K562 (cell line): ENCODE results near the gene POLR2J. TPM values are rescaled to one million over a fixed set of nuclear protein-coding genes. Genes with fewer than 3 reads are reported as not detected.
A peak's percentile ranks its signal among the peaks of the same experiment; 100 is the strongest.

Source experiments
- KHSRP ChIP-seq: fragments of 450-650 bp; IDR thresholded peaks from 2 replicates; pipeline ENCODE4 v1.6.1; 2017
- RBM22 ChIP-seq: fragments of 200-400 bp; formaldehyde crosslinking; IDR thresholded peaks from 2 replicates; pipeline ENCODE4 v1.6.1; 2018; ENCODE audit warnings: low read length, low read depth; ENCODE audit not compliant: poor library complexity, severe bottlenecking
- SRF ChIP-seq, 2 experiments: fragments of 250-450, 450-650 bp in 1 of 2; sonication (Bioruptor Pico) in 1 of 2; sonication (generic) in 1 of 2; formaldehyde crosslinking; IDR thresholded peaks; 2 replicates each; pipeline versions ENCODE4 v1.5.0 to v1.5.1; 2020 to 2022; ENCODE audit warnings: mild to moderate bottlenecking in 1 of 2, missing genetic modification reagents in 1 of 2
- TBL1XR1 ChIP-seq, 2 experiments: IDR thresholded peaks; 2 replicates each; pipeline ENCODE4 v1.6.1; 2012; ENCODE audit warnings: improper control_type of control experiment in 2 of 2, low read length in 2 of 2, mild to moderate bottlenecking in 1 of 2
- ZFX ChIP-seq: sonication (generic); formaldehyde crosslinking; IDR thresholded peaks from 2 replicates; pipeline ENCODE4 v1.8.0; 2022; ENCODE audit warnings: mild to moderate bottlenecking, missing genetic modification reagents, moderate library complexity
- ZNF512 ChIP-seq: IDR thresholded peaks from 2 replicates; pipeline ENCODE4 v1.6.1; 2016; ENCODE audit warnings: missing genetic modification characterization, missing compliant biosample characterization
- polyA plus RNA-seq, 8 experiments: library from polyadenylated mRNA; depleted of rRNA in 4 of 8; stranded (reverse) in 5 of 8; unstranded in 3 of 8; fragments of >200 nt; fragmentation: Nextera tagmentation in 2 of 8; fragmentation: Illumina TruSeq in 1 of 8; extraction: Ambion mirVana in 2 of 8; extraction: Trizol in 1 of 8; gene quantifications; 2 replicates each; pipeline versions ENCODE4 v1.2.1 to v1.2.3, GENCODE V29; 2011 to 2014; ENCODE audit warnings: inconsistent platforms in 1 of 8, missing spikeins in 1 of 8
- total RNA-seq, 7 experiments: library from RNA; depleted of rRNA in 6 of 7; stranded (reverse); fragments of >200 nt in 6 of 7; fragmentation: Illumina TruSeq in 2 of 7; extraction: Trizol in 2 of 7; gene quantifications; 2 replicates each; pipeline versions ENCODE4 v1.2.1 to v1.2.3, GENCODE V29; 2011 to 2021; ENCODE audit warnings: low replicate concordance in 1 of 7
- TF ChIP-seq, protein P1 (sequence below): sonication (generic); formaldehyde crosslinking; IDR thresholded peaks from 2 replicates; pipeline ENCODE4 v1.4.0; 2020; ENCODE audit warnings: mild to moderate bottlenecking, missing genetic modification reagents

Gene POLR2J
- total and polyA plus RNA-seq, 9 of the 15 experiments (the other 6 are each of a cell fraction or from before 2014, with no cell fraction given) = 32.3 to 220 (median 113) TPM

GRCh38 chr7:102445674-102446071 lies 33.0 kb downstream of the POLR2J start (continued):
- TF ChIP-seq SRF (CRISPR knock-in tag; IDR thresholded peaks at IDR 0.05) = no peak
- peak; percentile 90 for TF ChIP-seq ZNF512 (tag)
- TF ChIP-seq, protein P1, sequence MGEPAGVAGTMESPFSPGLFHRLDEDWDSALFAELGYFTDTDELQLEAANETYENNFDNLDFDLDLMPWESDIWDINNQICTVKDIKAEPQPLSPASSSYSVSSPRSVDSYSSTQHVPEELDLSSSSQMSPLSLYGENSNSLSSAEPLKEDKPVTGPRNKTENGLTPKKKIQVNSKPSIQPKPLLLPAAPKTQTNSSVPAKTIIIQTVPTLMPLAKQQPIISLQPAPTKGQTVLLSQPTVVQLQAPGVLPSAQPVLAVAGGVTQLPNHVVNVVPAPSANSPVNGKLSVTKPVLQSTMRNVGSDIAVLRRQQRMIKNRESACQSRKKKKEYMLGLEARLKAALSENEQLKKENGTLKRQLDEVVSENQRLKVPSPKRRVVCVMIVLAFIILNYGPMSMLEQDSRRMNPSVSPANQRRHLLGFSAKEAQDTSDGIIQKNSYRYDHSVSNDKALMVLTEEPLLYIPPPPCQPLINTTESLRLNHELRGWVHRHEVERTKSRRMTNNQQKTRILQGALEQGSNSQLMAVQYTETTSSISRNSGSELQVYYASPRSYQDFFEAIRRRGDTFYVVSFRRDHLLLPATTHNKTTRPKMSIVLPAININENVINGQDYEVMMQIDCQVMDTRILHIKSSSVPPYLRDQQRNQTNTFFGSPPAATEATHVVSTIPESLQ = no peak
- no peak for TF ChIP-seq ZFX (CRISPR knock-in tag)
- no peak for TF ChIP-seq RBM22
- TF ChIP-seq TBL1XR1 (IDR thresholded peaks at IDR 0.05; ENCODE audit: low read length in 2 of 2) = no peak
- no peak for TF ChIP-seq KHSRP
